ENCODE measurements around the gene CLIC1.
A peak's percentile ranks its signal among the peaks of the same experiment; 100 is the strongest.

CLIC1 gene

GRCh38 chr6:31700740-31701401 lies 35.5 kb downstream of the CLIC1 start:
- DNase-seq: no peak

DNA sequence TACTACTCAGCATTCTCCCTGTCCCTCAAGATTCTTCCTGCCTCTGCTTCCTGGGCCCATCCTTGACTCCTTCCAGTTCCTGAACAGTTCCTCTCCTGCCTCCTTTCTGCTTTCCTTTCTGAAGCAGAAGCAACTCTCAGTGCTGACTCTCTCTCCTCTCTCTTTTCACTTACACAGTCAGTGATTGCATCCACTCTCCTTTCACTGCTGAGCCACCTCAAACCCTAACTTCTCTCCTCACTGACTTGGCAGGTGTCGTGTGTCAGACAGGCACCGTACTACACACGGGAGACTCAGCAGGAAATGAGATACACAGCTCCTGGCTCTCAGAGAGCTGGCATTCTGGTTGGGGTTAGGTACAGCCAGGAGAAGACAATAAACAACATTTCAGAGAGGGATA lies 38.8 kb downstream of the CLIC1 start:
- DNase-seq: no peak

- DNase-seq: no peak
Measured at GRCh38 chr6:31693535-31693934, 42.8 kb downstream of the CLIC1 start.

GRCh38 chr6:31692886-31693285 lies 43.4 kb downstream of the CLIC1 start:
- DNase-seq: no peak

GRCh38 chr6:31692353-31692752 lies 44.0 kb downstream of the CLIC1 start:
- DNase-seq: no peak

DNA sequence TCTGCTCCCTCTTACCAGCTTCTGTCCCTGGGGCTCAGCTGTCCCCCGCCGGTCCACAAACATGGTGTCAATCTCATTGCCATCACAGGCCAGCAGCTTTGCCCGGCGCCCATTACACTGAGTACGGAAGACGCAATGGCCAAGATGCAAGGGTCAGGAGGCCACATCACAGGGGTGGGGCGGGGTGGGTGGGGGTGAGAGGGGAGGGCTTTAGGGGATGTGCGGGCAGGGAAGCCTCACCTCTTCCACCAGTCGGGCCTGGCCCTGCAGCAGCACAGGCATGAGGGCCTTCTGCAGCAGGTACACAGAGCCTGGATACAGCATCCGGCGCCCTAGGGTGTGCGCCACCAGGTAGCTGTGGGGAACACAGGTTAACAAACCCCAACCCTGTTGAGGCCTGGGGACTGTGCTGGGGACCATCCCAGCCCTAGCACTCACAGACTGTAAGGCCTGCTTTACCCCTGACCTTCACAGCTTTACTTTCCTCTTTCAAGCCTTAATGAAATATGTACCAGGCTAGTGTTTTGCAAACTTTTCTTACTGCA lies 44.7 kb downstream of the CLIC1 start:
- DNase-seq: no peak

DNA sequence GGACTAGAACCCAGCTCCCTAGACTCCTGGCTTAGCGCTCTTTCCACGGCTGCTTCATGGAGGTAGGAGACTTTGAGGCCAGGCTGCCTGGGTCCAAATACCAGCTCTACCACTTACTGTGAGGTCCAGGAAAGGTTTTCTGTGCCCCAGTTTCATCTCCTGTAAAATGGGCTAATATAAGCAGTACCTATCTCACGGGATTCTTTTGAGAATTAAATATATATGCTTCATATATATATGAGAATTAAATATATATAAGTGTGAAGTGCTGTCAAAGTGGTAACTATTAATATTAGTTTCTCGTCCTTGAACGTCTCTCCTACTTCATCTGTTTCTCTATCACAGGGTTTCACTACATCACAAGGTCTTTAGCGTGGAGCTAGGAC lies 45.3 kb downstream of the CLIC1 start:
- no peak for DNase-seq

- no peak for DNase-seq
Measured at GRCh38 chr6:31690231-31691077, 45.9 kb downstream of the CLIC1 start.

DNA sequence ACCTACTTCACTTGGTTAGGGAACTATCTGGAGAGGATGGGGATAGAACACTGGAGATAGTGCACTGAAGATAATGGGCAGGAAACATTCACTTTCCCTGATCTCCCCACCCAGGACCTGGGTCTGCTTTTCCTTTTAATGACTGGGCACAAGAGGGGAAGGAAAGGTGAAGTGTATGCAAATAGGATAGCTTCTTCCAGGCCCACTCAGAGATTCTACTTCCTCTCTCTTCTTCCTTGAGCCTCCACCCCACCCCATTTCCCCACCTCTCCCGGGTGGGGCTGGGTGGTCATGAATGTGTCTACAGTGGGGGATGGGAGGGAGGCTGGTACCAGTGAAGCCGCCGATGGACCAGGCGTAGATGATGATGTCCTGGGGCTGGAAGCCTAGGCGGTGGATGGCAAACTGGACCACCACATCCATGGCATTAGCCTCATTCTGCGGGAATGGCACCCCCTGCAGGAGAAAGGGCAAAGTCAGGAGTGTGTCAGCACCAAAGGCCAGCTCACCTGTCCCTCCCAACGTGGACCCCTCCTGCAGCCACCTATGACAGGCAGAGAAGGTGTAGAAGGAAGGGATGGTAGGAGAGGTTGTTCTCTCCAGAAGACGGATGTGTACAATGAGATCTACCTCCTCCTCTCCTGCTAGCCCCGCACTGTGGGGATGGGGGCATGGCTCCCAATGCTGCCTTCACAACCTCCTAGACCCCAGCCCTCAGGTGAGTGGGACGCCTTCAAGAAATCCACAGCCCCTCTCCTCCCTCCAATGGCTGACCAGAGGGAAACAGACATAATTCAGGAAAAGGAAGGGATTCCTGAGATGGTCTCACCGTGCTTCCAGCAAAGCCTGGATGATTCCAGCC lies 46.9 kb downstream of the CLIC1 start:
- no peak for DNase-seq

DNA sequence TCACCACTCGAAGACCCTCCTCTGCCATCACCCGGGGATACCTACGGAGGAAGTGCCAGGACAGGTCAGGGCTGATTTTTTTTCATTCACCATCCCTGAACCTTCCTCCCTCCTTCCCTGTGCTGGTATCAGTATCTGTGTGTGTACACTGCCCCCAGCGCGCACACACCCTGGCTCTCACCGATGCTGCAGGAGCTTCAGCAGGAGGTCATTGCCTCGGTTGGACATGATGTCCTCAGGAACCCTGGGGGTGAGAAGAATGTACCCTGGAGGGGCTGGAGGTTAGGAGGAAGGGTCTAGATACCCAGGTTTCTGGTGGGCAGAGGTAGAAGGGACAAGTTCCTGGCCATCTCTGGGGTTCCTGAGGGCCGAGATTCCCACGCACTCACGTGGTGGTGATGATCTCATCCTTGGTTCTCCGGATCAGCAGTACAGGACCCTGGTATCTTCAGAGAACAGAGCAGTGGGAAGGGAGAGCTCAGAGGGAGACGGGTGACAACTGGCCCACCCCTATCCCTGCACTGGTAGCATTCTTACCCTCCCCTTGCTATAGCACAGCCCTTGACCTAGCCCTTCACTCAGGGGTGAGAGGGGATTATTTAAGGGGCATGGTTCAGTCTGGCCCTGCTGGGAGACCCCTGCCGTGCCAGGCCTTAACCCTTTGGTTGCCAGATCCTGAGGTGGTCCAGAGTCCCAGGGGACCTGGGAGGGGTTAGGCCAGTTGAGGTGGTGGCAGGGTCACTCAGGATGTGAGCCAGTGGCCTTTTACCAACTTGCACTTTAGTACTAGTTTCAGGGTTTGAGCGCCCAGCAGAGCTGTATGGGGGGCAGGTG lies 48.3 kb downstream of the CLIC1 start:
- no peak for DNase-seq

GRCh38 chr6:31687321-31687720 lies 49.0 kb downstream of the CLIC1 start:
- DNase-seq: no peak

DNA sequence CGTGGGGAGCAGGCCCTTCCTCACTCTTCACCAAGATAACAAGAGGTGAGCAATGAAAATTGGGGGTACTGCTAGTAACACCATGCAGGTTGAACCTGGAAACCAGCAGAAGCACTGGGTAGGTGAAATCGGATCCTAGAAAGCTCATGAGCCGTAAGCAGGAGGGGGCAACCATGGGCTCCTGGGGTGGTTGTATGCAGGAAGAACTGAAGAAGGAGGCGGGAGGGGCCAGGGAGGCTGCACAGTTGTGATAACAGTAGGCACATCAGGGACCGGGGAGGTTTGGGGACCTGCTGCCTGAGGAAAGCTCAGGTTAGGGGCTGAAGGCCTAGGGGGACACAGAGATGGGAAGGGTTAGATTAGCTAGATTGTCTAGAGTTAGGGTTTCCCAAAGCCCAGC lies 49.8 kb downstream of the CLIC1 start:
- no peak for DNase-seq

- DNase-seq: no peak
Measured at GRCh38 chr6:31683591-31683990, 52.7 kb downstream of the CLIC1 start.

DNA sequence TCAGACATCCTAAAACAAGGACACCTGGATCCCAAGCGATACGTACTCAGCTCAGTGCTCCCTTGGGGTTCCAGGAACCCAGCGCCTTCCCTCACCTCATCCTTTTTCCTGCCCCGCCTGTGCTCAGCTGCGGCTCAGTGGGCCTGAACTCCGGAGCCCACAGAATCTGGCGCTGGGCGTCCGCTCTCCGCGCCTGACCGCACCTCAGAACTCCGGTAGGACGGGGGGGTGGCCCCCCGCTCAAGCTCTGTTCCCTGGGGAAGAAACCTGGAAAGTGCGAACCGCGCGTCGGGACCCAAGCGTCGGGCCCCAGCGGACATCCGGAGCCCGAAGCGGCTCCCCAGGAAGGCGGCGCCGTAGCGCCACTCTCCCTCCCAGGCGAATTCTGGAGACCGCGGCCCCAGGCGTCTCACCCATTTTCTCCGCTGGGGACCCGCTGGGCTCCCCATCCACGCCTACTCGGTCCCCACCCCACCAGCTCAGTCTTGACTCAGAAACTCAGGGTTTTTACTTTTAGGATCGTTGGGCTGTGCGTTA lies 55.1 kb downstream of the CLIC1 start:
- peak; percentile 14 for DNase-seq

Measured in effector CD8-positive, alpha-beta T cell (primary cell).